Right renal cortex interstitium (tissue), 3 donors: ENCODE results near the gene DIP2C. TPM values are rescaled to one million over a fixed set of nuclear protein-coding genes. Genes with fewer than 3 reads are reported as not detected.

Experiments
- DNase-seq, 3 donors: peaks; one replicate each; pipeline ENCODE4 v3.0.0-alpha.2; 2013; ENCODE audit warnings: low read depth in 3 of 3, low spot score in 2 of 3
- polyA plus RNA-seq, 3 donors: library from polyadenylated mRNA; unstranded; fragments of 120-200 nt; gene quantifications; one replicate each; pipeline ENCODE4 v1.2.1, GENCODE V29; 2013; ENCODE audit not compliant: insufficient read length in 3 of 3

Gene DIP2C
- polyA plus RNA-seq, 3 donors, result 19.2 to 22.3 (median 21.0) TPM

DNA sequence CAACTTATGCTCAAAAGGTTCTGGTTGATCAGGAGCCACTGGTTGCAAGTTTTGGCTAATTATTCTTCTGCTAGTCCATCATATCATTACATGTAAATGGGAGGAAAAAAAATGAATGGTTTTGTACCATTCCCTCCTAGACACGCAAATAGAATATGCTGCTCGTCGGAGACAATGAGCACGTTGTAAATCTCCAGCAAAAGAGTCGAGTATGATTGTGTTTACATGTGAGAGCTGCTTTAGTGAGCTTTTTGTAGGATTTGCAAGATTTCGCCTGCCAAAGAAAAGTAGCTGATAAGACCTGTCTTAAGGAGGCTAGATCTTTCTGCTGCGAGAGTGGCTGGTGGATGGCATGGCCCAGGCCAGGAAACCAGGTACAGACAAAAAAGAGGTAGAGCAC lies 445.2 kb downstream of the DIP2C start:
- DNase-seq, result no peak

DNA sequence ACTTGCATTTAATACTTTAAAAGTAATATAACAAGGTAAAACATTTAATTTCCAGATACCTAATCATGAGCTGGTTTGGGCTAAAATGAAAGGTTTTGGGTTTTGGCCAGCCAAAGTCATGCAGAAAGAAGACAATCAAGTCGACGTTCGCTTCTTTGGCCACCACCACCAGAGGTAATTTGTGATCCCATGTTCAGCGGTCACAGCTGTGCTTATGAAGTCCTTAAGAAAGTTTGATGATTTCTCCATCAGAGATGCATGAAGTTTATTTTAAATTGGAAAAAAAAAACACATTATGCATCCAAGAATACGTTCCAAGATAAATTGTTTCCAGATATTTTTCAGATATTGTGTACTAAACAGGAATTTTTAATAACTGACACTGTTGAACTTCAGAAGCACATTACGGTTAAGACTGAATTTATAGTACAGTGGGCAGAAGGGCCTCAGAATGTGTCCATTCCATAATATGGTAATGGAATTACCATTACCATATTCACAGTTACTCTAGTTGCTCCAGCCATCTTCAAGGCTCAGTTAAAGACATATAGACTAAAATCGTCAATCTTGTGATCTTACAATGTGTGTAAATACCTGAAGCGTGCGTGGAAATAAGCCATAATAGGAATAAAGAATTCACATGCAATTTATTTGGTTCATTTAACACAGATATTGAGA lies 447.4 kb downstream of the DIP2C start:
- no peak for DNase-seq

DNA sequence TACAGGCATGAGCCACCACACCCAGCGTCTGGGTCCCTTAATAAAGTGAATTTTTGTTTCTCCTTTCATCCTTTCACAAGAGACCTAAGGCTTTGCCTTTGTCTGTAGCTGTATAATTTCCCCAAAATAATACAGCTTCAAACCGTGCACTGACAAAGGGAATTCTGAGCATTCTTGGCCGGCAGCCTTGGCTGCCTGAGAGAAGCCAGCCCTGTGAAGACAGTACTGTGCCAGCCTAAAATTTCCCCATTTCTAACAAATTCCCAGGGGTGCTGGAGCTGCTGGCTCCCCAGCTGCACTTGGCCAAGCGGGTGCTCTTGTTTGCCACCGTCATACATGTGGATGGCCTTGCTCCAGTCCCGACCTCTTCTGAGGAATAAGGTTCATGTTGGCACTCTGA lies 448.0 kb downstream of the DIP2C start:
- DNase-seq, result no peak

DNA sequence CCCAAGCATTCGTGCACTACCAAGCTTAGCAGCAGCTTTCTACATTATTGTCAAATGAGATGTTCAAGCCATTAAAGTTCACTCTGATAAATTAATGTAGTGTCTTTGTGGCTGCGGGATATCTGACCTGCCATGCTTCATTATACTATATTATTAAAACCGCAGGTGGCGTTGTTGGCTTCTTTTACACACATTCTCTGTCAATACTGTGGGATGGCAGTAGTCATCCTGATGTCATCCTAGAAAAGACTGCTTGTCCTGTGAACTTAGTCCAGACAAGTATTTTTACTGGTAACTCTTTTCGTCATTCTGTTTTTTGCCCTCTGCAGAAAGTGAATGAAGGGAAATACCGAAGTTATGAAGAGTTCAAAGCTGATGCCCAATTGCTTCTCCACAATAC lies 450.4 kb downstream of the DIP2C start:
- DNase-seq, result no peak

DNA sequence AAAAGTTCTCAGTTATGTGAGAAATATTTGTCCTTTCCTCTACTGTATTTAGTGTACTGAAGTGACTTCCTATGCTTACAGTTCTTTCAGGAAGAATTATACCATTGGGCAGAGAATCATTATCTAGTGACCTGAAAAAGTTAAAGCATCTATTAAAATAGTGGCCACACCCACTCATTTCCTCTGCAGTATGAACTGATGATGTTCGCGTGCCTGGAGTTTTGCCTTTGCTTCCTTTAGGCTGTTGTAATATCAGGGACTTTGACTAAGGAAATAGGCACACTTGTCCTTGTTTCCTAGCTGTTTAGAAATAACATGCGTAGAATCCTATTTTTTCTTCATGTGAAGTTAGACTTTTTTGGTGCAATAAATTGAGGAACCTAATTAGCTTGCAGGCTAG lies 453.6 kb downstream of the DIP2C start:
- DNase-seq, result no peak

DNA sequence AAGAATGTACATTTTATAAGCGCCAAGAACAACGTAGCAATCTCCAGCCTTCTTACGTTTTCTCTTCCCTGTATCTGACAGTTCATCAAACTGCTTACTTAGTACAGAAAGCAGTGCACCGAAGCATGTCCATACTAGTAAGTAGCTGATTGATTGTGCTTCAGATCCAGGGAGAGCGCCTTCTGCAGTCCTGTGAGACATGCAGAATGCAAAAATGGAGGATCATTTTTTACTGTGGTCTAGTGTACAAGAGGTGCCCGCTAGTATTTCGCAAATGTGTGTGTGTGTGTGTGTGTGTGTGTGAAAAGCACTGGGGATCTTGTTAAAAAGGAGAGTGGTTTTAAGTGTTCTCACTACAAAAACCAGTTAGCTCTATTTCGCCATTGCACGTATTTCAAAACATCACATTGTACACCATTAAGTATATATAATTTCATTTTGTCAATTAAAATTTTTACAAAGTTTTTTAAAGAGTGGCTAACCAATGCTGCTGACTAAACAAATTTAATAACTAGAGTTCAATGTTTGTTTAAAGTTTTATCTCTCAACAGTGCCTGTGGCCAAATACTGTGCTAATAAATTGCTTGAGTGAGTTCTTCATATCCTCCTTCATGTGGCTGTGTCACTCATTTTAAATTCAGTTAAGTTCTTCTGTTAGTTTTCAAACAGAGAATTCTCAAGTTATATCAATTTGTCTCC lies 454.6 kb downstream of the DIP2C start:
- no peak for DNase-seq

DNA sequence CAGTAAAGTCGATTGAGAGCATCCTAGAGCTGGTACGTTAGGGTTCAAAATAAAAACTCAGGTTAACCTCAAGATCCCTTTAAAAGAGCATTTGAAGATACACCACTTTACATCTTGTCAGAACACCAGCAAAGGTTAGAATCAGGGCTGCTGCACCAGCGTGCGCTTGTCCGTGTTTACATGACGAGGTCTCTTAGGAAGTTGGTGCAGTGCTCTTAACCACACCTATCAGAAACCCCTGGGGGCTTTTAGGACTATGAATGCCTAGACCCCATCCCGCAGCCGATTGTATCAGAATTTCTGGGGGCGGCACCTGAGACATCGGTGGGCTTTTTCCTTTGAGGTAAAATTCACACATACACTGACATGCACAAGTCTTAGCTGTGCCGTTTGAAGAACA lies 456.6 kb downstream of the DIP2C start:
- no peak for DNase-seq

DNA sequence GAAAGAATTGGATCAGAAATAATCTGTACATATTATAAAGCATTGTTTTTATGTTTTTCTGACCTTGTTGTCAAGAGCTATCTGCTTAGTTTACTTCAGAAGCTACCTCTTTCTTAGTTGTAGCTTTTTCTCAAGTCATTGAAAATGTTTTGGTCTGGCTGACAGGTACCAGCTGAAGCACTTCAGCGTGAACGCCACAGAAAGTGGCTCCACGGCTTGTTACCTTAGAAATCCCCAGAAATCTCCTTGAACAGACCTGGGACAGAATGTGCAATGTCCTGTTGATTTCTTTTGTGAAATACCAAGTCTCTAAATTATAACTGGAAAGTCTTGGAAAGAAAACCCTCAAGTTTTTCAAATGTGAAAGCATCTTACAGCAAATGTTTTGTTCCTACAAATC lies 457.4 kb downstream of the DIP2C start:
- DNase-seq, result no peak

DNA sequence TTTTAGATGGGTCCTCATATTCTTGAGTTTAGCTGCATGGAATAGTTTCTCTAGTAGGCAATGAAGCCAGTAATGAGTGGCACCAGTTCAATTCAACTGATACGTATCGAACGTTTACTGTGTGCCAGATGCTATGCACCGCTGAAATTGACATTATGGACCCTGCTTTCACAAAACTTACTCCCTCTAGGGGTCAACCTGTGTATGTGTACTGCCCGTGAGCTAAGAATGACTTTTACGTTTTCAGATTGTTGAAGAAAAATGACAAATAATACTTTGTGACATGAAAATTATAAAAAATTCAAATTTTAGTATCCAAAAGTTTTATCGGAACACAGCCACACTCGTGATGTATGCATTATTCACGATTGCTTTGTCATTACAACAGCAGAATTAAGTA lies 458.7 kb downstream of the DIP2C start:
- no peak for DNase-seq

DNA sequence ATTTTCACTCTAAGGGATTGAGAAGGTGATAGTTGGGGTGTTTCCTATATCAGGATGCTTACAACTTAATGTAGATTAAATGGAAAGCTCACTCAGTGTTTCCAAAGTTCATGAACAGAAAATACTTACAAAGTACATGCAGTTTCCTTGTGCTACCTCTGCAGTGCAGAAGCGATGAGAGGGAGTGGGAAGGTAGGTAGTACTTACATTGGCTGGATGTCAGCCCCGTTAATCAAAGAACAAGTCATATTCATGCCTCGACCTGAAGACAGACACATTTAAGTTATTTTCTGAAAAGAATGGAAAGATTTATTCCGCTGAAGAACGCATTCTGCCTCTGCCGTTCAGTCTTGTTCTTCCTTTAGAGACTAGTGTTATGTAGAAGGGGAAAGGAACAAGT lies 461.1 kb downstream of the DIP2C start:
- DNase-seq, result no peak

DNA sequence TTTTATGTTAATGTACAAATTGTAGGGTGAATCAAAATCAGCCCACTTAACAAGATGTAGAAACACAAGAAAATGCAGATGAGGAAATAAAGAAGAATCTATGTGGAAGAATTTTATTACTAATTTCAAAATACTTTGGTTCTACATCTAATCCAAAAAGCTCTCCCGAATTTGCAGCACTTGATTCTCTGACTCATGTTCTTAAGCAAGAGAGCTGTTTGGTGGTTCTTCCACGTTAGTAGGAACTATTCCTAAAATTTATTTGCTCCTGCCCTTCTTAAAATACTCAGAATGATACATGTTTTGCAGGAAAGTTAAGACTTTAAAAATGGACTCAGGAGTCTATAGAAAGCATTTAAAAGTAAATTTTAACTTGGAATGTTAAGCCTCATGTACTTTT lies 462.5 kb downstream of the DIP2C start:
- no peak for DNase-seq

DNA sequence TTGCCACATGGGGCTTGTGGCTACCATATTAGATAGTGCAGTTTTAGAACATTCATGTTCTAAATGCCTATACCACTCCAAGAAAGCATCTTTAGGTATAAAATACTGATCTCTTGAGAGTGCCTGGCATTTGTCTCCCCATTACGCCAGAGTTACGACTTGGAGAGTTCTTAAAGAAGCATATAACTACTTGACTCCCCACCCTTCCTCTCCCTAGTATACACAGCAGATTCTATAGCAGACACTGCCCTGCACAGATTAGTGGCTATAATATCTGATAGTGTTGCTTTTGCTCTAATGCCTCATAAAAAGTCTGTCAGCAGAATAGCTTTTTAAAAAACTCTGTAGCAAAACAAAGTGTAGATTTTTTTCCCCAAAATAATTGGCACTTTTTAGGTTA lies 463.4 kb downstream of the DIP2C start:
- DNase-seq, result no peak

DNA sequence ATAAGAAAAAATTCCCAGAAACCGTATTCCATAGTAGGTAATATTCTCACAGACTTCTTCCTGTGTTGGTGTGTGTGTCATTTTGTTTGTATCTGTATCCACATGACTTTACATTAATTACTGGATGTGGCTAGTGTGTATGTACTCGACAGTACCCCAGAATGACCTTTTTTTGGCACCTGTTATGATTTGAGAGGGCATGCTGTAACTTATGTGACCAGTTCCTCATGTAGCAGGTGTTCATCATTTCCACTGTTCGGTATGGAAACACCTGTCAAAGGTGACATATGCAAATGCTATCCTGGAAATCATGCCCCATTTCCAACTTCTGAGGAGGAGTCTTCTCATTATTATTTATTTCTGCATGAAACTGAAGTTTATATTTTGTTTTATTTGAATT lies 464.9 kb downstream of the DIP2C start:
- DNase-seq, result no peak

Other genes starting within 250 kb of the DIP2C start
- 10 to 100 TPM; 36.5 to 39.6 (median 39.3) TPM for gene LARP4B, start 242.0 kb upstream of the DIP2C start, polyA plus RNA-seq